Osteocyte (in vitro differentiated cells): ENCODE data around the gene NKX6-1. TPM values are rescaled to one million over a fixed set of nuclear protein-coding genes. Genes with fewer than 3 reads are reported as not detected.

Experiments
- DNase-seq: peaks from one replicate; pipeline ENCODE4 v3.0.0; 2021; ENCODE audit warnings: mixed read lengths; ENCODE audit not compliant: unreplicated experiment; ENCODE audit errors: extremely low spot score
- H3K27ac Mint-ChIP-seq: one replicate; pipeline ENCODE4 v1.8.0; 2021; ENCODE audit warnings: mild to moderate bottlenecking, mixed read lengths; ENCODE audit not compliant: unreplicated experiment
- H3K27me3 Mint-ChIP-seq: one replicate; pipeline ENCODE4 v1.8.0; 2021; ENCODE audit warnings: mixed read lengths; ENCODE audit not compliant: unreplicated experiment
- H3K36me3 Mint-ChIP-seq: one replicate; pipeline ENCODE4 v1.8.0; 2021; ENCODE audit warnings: mixed read lengths; ENCODE audit not compliant: unreplicated experiment
- H3K4me1 Mint-ChIP-seq: one replicate; pipeline ENCODE4 v1.8.0; 2021; ENCODE audit warnings: mixed read lengths; ENCODE audit not compliant: unreplicated experiment
- H3K4me3 Mint-ChIP-seq: one replicate; pipeline ENCODE4 v1.8.0; 2021; ENCODE audit warnings: mild to moderate bottlenecking, moderate library complexity, mixed read lengths; ENCODE audit not compliant: unreplicated experiment
- H3K9me3 Mint-ChIP-seq: one replicate; pipeline ENCODE4 v1.8.0; 2021; ENCODE audit warnings: mixed read lengths; ENCODE audit not compliant: unreplicated experiment
- total RNA-seq: library from RNA; stranded (reverse); gene quantifications from 2 replicates; pipeline ENCODE4 v1.2.1, GENCODE V29; 2021
- TF ChIP-seq, protein P1 (sequence below): fragments of 200-600 bp; sonication (generic); IDR thresholded peaks from 2 replicates; pipeline ENCODE4 v1.5.0; 2021; ENCODE audit warnings: antibody characterized with exemption, mild to moderate bottlenecking, moderate library complexity

The NKX6-1 gene
- total RNA-seq, 1 donor from 2014 or later, result not detected

GRCh38 chr4:84481077-84481859 lies 17.8 kb downstream of the NKX6-1 start:
- no peak for DNase-seq
- peaks cover 56% of the 10 kb centered on the region for H3K27me3 Mint-ChIP-seq
- H3K9me3 Mint-ChIP-seq, result no peaks in the 10 kb centered on the region
- H3K27ac Mint-ChIP-seq, result no peak overlapping the region
- H3K4me1 Mint-ChIP-seq, result no peaks in the 10 kb centered on the region
- no peaks in the 10 kb centered on the region for H3K36me3 Mint-ChIP-seq
- H3K4me3 Mint-ChIP-seq, result no peak overlapping the region
- TF ChIP-seq, protein P1, sequence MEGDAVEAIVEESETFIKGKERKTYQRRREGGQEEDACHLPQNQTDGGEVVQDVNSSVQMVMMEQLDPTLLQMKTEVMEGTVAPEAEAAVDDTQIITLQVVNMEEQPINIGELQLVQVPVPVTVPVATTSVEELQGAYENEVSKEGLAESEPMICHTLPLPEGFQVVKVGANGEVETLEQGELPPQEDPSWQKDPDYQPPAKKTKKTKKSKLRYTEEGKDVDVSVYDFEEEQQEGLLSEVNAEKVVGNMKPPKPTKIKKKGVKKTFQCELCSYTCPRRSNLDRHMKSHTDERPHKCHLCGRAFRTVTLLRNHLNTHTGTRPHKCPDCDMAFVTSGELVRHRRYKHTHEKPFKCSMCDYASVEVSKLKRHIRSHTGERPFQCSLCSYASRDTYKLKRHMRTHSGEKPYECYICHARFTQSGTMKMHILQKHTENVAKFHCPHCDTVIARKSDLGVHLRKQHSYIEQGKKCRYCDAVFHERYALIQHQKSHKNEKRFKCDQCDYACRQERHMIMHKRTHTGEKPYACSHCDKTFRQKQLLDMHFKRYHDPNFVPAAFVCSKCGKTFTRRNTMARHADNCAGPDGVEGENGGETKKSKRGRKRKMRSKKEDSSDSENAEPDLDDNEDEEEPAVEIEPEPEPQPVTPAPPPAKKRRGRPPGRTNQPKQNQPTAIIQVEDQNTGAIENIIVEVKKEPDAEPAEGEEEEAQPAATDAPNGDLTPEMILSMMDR, result no peak

GRCh38 chr4:84480082-84480481 lies 19.0 kb downstream of the NKX6-1 start:
- Mint-ChIP-seq H3K4me1 (no peaks in the 10 kb centered on the region), H3K36me3 (no peaks in the 10 kb centered on the region), H3K27ac (no peak overlapping the region), H3K4me3 (no peak overlapping the region), H3K27me3 (peaks cover 53% of the 10 kb centered on the region), H3K9me3 (no peaks in the 10 kb centered on the region)
- TF ChIP-seq, protein P1, result no peak
- no peak for DNase-seq

- Mint-ChIP-seq H3K4me1 (no peaks in the 10 kb centered on the region), H3K27ac (no peak overlapping the region), H3K9me3 (no peaks in the 10 kb centered on the region), H3K27me3 (peaks cover 53% of the 10 kb centered on the region), H3K36me3 (no peaks in the 10 kb centered on the region), H3K4me3 (no peak overlapping the region)
- DNase-seq, result no peak
- TF ChIP-seq, protein P1, result no peak
Measured at GRCh38 chr4:84479663-84480062, 19.4 kb downstream of the NKX6-1 start.

DNA sequence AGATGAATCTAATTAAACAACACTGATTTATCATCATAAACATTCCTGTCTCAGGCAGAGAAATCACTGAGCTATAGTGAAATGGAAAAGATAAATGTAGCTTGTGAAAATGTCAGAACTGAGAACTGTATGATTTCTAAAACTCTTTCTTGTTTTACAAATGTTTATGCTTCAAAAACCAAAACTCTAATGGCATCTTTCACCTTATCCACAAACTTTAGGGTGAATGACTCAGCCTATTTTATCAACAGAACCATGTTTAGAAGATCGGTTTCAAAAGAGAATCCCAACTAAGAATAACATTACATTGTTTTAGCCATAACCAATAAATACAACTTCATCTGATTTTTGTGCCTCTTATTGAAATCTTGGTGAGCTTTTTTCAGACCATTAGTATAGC lies 21.4 kb downstream of the NKX6-1 start:
- H3K4me1 Mint-ChIP-seq, result no peaks in the 10 kb centered on the region
- peaks cover 64% of the 10 kb centered on the region for H3K27me3 Mint-ChIP-seq

DNA sequence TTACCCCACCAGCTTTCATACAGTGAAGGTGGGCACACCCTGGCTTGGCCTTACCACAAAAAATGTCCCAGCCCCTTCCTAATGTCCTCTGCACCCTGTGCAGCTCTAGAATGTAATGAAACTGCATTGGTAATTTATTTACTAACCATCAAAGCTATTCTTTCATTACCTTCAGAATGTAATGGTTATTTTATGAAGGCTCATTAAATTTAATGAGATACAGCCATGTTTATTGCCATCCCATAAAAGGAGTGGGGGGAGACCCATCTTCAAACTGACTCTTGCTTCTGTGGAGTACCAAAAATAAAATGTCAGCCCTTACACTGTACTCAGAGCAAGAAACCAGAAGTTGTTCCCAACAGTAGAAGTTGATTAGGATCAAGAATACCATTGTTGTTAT lies 25.0 kb downstream of the NKX6-1 start:
- TF ChIP-seq, protein P1, result no peak
- DNase-seq, result no peak
- Mint-ChIP-seq H3K36me3 (no peaks in the 10 kb centered on the region), H3K27me3 (peaks cover 34% of the 10 kb centered on the region), H3K9me3 (no peaks in the 10 kb centered on the region), H3K4me3 (no peak overlapping the region), H3K27ac (no peak overlapping the region), H3K4me1 (no peaks in the 10 kb centered on the region)

More for the DNA sequence above, 21.4 kb downstream of the NKX6-1 start:
- no peak for DNase-seq
- no peaks in the 10 kb centered on the region for H3K9me3 Mint-ChIP-seq
- no peak overlapping the region for H3K27ac Mint-ChIP-seq
- TF ChIP-seq, protein P1, result no peak
- H3K36me3 Mint-ChIP-seq, result no peaks in the 10 kb centered on the region
- H3K4me3 Mint-ChIP-seq, result no peak overlapping the region
